ENCODE measurements around the gene ADGRL1.
"Not testable (repeated sequence)": the region's sequence is repeated elsewhere in the genome, so short reads cannot be mapped to it uniquely, and the experiment has no call there.

Gene ADGRL1

DNA sequence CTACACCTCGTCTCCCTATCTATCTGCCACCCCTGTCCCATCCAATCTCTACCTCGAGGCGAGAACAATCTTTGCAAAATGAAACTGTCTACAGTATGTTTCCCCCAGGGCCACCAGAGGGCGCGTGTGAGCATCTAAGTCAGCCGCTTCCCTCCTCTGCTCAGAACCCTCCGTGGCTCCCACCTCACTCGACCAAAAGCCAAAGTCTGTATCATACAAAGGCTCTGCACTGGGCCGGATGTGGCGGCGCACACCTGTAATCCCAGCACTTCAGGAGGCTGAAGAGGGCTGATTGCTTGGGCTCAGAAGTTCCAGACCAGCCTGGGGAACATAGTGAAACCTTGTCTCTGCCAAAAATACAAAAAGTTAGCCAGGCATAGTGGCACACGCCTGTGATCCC lies 9.9 kb downstream of the ADGRL1 start:
- H3K36me3 ChIP-seq; H3K27me3 ChIP-seq (ENCODE audit: insufficient read depth, low read depth, severe bottlenecking); H3K9me3 ChIP-seq (ENCODE audit: severe bottlenecking); H3K27ac ChIP-seq; H3K4me3 ChIP-seq (ENCODE audit: low read depth, low read length): not testable (repeated sequence)
- DNase-seq = peak; percentile 51
- TF ChIP-seq, protein P1, sequence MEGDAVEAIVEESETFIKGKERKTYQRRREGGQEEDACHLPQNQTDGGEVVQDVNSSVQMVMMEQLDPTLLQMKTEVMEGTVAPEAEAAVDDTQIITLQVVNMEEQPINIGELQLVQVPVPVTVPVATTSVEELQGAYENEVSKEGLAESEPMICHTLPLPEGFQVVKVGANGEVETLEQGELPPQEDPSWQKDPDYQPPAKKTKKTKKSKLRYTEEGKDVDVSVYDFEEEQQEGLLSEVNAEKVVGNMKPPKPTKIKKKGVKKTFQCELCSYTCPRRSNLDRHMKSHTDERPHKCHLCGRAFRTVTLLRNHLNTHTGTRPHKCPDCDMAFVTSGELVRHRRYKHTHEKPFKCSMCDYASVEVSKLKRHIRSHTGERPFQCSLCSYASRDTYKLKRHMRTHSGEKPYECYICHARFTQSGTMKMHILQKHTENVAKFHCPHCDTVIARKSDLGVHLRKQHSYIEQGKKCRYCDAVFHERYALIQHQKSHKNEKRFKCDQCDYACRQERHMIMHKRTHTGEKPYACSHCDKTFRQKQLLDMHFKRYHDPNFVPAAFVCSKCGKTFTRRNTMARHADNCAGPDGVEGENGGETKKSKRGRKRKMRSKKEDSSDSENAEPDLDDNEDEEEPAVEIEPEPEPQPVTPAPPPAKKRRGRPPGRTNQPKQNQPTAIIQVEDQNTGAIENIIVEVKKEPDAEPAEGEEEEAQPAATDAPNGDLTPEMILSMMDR (IDR thresholded peaks at IDR 0.05; ENCODE audit: low read depth, low read length) = peak; percentile 57

DNA sequence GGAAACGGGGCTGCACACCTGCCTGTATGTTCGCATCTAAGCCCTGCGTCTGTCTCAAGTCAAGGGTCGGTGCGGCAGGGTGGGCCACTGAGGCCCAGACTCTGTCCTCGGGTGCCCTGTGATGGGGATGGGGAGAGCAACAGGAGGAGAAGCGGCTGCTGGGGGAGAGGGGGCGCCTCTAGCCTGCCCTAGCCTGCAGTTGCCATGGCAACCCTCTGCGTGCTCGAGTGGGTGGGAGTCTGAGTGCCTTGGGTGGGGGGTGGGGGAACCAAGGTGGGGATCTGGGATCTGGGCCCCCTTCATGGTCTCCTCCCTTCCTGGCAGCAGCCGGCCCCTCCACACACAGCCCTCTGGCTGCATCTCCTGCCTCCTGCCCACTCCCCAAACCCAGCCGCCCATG lies 10.8 kb downstream of the ADGRL1 start:
- H3K27ac ChIP-seq; H3K9me3 ChIP-seq (ENCODE audit: severe bottlenecking); DNase-seq; H3K27me3 ChIP-seq (ENCODE audit: insufficient read depth, low read depth, severe bottlenecking); H3K36me3 ChIP-seq; H3K4me3 ChIP-seq (ENCODE audit: low read depth, low read length): not testable (repeated sequence)

DNA sequence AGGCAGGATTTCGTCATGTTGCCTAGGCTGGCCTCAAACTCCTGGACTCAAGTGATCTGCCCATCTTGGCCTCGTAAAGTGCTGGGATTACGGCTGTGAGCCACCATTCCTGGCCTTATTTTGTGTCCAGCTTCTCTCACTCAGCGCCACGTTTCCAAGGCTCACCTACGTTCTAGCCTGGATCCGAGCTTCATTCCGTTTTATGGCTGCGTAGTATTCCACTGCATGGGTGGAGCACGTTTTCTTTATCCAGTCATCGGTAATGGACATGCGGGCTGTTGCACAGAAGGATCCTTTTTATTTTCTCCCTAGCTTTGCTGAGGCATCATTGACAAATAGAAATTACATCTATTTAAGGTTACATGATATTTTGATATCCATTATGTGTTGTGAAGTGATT lies 16.6 kb downstream of the ADGRL1 start:
- Histone ChIP-seq H3K27ac (no peak overlapping the region), H3K36me3 (no peaks in the 10 kb centered on the region), H3K4me3 (ENCODE audit: low read depth, low read length) (no peak overlapping the region), H3K27me3 (ENCODE audit: insufficient read depth, low read depth, severe bottlenecking) (no peaks in the 10 kb centered on the region), H3K9me3 (ENCODE audit: severe bottlenecking) (no peaks in the 10 kb centered on the region)
- no peak for DNase-seq
- TF ChIP-seq, protein P1 (IDR thresholded peaks at IDR 0.05; ENCODE audit: low read depth, low read length) = no peak

DNA sequence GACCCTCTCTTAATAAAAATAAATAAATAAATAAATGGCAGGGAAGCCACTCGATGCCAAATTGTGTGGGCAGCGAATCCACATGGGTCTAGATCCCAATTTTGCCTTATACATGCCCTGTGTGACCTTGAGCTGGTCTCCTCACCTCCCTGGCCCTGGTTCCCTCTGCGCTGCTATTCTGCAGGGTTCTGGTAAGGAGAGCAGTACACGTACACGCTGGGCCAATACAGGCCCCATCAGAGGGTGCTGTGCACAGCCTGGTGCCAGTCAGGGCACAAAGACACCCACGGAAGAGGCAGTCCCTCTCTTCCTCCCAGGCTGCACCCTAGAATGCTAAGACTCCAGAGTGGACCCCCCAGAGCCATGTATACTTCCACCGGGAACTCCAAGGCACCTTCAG lies 17.9 kb downstream of the ADGRL1 start:
- not testable (repeated sequence) for H3K27me3 ChIP-seq (ENCODE audit: insufficient read depth, low read depth, severe bottlenecking); DNase-seq; H3K9me3 ChIP-seq (ENCODE audit: severe bottlenecking); H3K4me3 ChIP-seq (ENCODE audit: low read depth, low read length); H3K36me3 ChIP-seq; H3K27ac ChIP-seq

DNA sequence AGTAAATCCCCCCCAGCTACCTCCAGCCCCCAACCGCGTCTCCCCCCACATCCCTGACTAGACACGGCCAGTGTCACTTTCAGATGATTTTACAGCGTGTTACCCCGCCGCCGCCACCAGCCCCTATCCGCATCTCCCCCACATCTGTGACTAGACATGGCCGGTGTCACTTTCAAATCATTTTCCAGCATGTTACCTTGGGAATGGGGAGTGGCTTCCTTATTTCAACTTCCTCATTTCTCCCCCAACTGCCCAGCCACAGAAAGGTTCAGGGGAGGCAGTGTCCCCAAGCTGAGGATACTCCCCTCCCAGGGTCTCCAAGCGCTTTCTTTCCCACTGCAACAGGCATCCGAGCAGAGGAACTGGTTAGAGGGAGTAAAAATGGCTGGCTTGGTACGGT lies 18.4 kb downstream of the ADGRL1 start:
- DNase-seq = no peak
- Histone ChIP-seq H3K9me3 (ENCODE audit: severe bottlenecking) (no peaks in the 10 kb centered on the region), H3K4me3 (ENCODE audit: low read depth, low read length) (no peak overlapping the region), H3K27me3 (ENCODE audit: insufficient read depth, low read depth, severe bottlenecking) (no peaks in the 10 kb centered on the region), H3K36me3 (peaks cover 4% of the 10 kb centered on the region), H3K27ac (no peak overlapping the region)
- TF ChIP-seq, protein P1 (IDR thresholded peaks at IDR 0.05; ENCODE audit: low read depth, low read length) = no peak

DNA sequence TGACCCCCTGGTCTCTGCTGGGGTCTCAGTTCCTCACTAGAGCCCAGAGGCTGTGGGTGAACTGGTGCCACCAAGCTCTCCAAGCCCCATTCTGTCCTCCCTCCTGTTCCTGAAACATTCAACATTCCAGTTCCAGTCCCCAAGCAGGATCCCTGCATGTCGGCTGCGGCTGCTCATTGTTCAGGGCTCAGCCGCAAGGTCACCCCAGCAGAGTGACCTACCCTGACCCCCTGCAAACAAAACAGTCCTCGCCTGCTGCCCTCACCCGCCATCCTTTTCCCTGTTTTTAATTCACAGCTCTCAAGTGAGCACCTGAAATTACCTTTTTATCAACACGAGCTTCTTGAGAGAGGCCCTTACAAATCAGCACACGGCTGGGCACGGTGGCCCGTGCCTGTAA lies 19.3 kb downstream of the ADGRL1 start:
- not testable (repeated sequence) for DNase-seq; H3K36me3 ChIP-seq; H3K27me3 ChIP-seq (ENCODE audit: insufficient read depth, low read depth, severe bottlenecking); H3K27ac ChIP-seq; H3K4me3 ChIP-seq (ENCODE audit: low read depth, low read length); H3K9me3 ChIP-seq (ENCODE audit: severe bottlenecking)

DNA sequence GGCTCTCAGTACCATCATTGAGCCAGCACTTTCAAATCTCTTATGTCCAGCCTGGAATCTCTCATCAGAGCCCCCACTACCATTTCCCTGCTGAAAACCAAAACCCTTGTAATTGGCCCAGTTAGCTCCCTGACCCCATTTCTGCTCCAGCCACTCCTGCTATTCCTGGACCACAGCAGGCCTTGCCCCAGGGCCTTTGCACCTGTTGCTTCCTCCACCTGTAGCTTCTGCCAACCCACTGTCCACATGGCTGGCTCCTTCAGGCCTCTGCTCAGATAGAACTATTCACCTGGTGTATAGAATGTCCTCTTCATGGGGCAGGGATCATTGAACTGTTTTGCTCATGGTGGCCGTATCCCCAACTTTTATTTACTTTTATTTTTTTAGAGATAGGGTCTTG lies 20.3 kb downstream of the ADGRL1 start:
- H3K27ac ChIP-seq; H3K4me3 ChIP-seq (ENCODE audit: low read depth, low read length); H3K9me3 ChIP-seq (ENCODE audit: severe bottlenecking); H3K36me3 ChIP-seq; H3K27me3 ChIP-seq (ENCODE audit: insufficient read depth, low read depth, severe bottlenecking); DNase-seq: not testable (repeated sequence)

DNA sequence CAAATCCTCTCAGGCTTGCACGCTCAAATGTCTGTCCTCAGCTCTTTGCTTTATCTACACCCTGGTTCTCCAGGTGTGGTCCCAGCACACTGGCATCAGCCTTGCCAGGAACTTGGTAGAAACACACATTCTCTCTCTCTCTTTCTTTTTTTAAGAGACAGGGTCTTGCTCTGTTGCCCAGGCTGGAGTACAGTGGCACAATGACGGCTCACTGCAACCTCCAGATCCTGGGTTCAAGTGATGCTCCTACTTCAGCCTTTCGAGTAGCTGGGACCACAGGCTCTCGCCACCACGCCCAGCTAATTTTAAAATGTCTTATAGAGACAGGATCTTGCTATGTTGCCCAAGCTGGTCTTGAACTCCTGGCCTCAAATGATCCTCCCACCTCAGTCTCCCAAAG lies 20.8 kb downstream of the ADGRL1 start:
- no peaks in the 10 kb centered on the region for H3K27me3 ChIP-seq (ENCODE audit: insufficient read depth, low read depth, severe bottlenecking)
- no peak for DNase-seq
- H3K27ac ChIP-seq = no peak overlapping the region
- no peaks in the 10 kb centered on the region for H3K9me3 ChIP-seq (ENCODE audit: severe bottlenecking)
- H3K4me3 ChIP-seq (ENCODE audit: low read depth, low read length) = no peak overlapping the region
- H3K36me3 ChIP-seq = peaks cover 10% of the 10 kb centered on the region
- TF ChIP-seq, protein P1 (IDR thresholded peaks at IDR 0.05; ENCODE audit: low read depth, low read length) = no peak

All from WERI-Rb-1 (cell line).